Measurements from ENCODE around the gene SLC1A7.

The SLC1A7 gene

DNA sequence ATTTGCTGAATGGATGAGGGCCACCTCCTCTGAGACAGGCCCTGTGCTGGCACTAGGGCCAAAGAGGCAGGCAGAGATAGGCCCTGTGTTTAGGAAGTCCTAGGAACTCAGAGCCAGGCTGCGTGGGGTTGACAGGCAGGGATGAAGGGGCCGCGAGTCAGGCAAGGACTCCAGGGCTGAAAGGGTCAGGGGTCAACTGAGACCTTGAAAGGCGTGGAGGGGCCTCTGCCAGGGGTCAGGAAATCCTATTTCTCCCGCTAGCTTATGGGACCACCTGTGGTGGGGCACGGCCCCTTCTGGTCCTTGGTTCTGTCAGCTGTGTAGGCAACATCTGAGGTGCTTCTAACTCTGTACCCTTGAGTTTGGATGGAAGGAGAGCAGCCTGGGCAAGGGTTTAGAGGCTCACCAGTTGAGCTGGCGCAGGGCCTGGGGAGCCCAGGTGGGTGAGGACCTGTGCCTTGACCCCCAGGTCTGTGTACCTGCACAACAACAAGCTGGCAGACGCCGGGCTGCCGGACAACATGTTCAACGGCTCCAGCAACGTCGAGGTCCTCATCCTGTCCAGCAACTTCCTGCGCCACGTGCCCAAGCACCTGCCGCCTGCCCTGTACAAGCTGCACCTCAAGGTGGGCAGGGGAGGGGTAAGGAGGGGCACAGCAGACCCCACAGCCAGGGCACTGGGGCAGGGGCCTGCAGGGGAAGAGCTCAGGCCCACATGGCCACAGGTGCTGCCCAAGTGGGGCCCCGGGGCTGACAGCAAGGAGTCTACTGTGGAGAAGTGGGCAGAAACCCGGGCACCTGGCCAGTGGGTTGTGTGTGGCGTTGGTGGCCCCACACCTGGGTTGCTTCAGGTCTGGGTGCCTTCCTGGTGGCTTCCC lies 65.5 kb downstream of the SLC1A7 start:
- DNase-seq (ENCODE audit: low read depth in 2 of 2) = no peak

DNA sequence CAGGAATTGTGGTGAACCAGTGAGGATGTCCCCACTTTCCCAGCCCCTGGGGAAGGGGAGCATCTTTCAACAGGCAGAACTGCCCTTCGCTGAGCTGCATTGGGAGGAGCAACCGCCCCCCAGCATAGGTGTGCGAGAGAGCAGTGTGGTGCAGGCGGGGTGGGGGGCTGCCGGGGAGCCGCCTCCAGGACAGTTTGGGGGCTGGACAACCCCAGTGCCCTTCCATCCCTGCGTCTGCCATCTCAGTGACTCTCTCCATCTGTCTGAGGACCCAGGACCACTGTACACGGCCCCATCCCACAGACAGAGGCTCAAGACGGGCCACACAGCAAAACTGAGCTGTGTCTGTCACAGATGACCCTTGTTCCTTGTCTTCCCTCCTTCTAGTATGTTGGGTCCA lies 66.3 kb downstream of the SLC1A7 start:
- DNase-seq (ENCODE audit: low read depth in 2 of 2) = no peak

- DNase-seq (ENCODE audit: low read depth in 2 of 2) = no peak
Observed at GRCh38 chr1:53075761-53076163, 66.7 kb downstream of the SLC1A7 start.

- no peak for DNase-seq (ENCODE audit: low read depth in 2 of 2)
Observed at GRCh38 chr1:53075206-53075605, 67.2 kb downstream of the SLC1A7 start.

DNA sequence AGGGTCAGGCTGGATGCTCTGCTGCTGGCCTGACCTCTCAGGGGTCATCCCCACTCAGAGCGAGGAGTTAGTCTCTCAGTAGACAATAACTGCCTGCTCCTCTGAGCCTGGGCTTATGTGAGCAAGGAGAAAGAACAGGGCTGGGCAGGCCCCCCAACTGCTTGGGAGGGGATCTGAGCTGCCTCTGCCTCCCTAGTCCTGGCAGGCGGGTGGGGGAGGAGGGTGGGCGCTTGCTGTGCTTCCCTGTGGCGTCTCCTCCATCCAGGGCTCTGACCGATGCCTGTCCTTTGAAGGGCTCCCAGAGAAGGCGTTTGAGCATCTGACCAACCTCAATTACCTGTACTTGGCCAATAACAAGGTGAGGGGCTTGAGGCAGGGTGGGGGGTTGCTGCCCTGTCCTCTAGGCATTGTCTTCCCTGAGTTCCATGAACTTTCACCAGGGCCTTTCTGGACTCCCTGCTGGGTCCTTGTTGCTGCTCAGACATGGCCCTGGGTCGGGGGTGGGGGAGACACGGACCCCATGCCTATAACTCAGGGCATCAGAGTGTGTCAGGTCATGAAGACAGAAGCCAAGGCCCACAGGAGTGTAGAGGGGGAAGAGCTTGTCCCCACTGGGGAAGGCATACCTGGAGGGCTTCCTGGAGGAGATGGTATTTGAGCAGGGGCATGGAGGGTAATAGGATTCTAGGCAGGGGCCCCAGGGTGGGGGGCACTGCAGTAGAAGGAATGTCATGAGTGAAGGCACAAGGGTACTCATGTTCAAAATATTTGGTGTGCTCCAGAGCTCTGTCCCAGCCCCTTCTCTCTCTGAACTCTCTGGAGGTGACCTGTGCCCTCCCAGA lies 67.9 kb downstream of the SLC1A7 start:
- no peak for DNase-seq (ENCODE audit: low read depth in 2 of 2)

DNA sequence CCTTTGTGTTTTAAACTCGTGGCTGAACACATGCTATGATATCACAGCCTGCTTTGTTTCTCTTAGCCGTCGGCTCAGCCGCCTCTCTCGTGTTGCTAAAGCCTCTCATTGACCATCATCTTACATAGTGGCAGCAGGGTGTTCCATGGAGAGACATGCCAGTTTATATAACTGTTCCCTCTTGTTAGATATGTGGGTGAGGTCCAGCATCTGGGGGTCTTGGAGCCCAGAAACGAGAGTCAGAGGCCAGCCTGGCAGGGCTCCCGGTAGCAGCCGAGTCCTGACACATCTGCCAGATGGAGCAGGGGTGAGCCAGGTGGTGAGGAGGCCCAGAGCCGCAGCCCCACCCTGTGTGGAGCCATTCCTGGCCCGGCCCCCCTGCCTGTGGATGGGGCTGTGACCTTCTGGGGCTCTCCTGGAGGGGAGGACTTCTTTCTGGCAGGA lies 68.5 kb downstream of the SLC1A7 start:
- no peak for DNase-seq (ENCODE audit: low read depth in 2 of 2)

DNA sequence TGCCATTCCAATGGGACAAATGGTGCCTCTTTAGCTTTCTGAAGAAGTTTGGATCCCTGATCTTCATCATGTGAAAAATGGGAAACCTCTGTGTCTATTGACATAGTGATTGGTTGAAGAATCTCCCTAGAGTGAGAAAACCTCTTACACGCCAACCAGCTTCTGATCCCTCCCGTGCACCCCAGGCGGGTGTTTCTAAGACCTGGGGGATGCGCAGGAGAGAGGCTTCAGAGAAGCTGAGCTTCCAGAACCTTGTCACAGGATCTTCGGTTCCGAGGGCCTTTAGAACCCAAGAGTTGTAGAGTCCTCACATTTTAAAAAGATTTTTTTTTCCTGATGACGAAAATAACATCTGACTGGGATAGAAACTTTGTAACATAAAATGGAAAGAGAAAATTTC lies 69.2 kb downstream of the SLC1A7 start:
- DNase-seq (ENCODE audit: low read depth in 2 of 2) = no peak

DNA sequence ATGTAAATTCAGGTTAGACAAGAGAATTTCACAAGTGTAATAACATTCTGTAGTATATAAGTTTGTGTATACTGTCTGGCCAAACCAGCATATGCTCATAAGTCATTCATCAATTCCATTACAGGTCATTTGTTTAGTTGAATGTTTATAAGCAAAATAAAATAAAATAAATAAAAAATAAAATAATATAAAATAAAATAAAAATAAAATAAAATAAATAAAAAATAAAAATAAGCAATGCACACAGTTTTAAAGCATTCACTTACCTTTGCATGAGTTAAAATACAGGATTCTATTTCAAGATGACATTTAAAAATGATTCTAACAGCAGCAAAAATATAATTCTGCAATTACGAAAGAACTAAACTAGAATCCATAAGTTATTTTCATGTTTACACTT lies 70.5 kb downstream of the SLC1A7 start:
- no peak for DNase-seq (ENCODE audit: low read depth in 2 of 2)

DNA sequence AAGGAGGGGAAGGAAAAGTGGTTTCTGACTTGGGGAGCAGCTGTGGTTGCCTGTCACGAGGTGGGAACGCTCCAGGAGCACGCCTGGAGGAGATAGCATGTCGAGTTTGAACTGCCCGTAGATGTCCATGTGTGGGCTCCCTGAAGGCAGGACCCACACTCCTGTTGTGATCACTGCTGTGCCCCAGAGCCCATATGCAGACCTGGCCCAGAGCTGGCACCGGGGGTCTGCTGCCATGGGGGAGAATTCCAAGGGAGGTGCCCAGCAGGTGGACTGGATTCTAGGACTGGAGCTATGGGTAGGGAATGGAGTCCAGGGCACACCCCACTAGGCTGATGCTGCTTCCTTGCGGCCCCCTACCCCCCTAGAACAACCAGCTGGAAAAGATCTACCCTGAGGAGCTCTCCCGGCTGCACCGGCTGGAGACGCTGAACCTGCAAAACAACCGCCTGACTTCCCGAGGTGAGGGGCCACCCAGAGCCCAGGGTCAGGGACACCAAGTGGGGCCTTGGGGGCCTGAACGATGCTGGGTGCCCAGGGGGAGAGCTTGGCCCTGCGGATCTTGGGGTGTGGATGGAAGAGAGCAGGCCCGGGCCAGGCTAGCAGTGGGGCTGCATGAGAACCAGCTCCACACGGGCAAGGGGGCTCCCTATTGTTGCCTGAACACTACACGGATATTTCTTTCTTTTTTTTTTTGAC lies 71.1 kb downstream of the SLC1A7 start:
- no peak for DNase-seq (ENCODE audit: low read depth in 2 of 2)

DNA sequence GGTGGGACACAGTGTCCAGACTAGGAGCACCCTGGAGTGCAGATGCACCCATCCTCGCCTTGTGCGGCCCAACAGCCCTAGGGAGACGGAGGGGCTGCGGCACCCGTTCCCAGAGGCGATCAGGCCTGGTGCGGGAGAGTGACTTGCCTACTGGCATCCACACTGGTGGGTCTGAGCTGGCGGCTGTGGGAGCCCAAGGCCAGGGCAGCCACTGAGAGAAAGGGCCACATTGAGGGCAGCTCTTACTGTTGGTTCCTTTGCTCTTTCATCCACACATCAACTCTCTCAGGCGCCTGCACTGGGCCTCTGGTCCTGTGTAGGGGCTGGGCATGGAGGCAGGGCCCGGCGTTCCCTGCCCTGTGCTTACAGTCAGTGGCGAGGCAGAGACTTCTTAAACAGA lies 71.8 kb downstream of the SLC1A7 start:
- no peak for DNase-seq (ENCODE audit: low read depth in 2 of 2)

DNA sequence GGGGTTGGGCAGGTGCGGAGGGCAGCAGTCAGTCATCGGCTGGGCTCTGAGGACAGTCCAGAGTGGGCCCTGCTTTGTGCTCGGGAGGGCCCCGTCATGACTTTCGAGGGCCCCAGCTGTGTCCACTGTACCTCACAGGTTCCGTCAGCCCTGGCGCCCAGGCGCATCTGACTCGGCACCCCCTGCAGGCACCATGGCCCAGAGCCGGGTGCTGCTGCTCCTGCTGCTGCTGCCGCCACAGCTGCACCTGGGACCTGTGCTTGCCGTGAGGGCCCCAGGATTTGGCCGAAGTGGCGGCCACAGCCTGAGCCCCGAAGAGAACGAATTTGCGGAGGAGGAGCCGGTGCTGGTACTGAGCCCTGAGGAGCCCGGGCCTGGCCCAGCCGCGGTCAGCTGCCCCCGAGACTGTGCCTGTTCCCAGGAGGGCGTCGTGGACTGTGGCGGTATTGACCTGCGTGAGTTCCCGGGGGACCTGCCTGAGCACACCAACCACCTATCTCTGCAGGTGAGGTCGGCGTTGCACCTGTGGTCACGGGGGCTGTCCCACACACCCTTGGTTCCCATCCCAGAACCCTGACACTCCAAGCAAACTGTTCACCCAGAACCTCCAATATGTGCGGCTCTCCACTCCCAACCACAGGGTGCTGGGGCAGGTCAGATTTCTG lies 72.6 kb downstream of the SLC1A7 start:
- DNase-seq (ENCODE audit: low read depth in 2 of 2) = no peak

- no peak for DNase-seq (ENCODE audit: low read depth in 2 of 2)
Observed at GRCh38 chr1:53069265-53069662, 73.2 kb downstream of the SLC1A7 start.

GRCh38 chr1:53068314-53069099 lies 73.9 kb downstream of the SLC1A7 start:
- DNase-seq (ENCODE audit: low read depth in 2 of 2) = no peak

- no peak for DNase-seq (ENCODE audit: low read depth in 2 of 2)
Observed at GRCh38 chr1:53067886-53068285, 74.6 kb downstream of the SLC1A7 start.

- DNase-seq (ENCODE audit: low read depth in 2 of 2) = no peak
Observed at GRCh38 chr1:53066891-53067738, 75.3 kb downstream of the SLC1A7 start.

- no peak for DNase-seq (ENCODE audit: low read depth in 2 of 2)
Observed at GRCh38 chr1:53066488-53066887, 76.0 kb downstream of the SLC1A7 start.

DNA sequence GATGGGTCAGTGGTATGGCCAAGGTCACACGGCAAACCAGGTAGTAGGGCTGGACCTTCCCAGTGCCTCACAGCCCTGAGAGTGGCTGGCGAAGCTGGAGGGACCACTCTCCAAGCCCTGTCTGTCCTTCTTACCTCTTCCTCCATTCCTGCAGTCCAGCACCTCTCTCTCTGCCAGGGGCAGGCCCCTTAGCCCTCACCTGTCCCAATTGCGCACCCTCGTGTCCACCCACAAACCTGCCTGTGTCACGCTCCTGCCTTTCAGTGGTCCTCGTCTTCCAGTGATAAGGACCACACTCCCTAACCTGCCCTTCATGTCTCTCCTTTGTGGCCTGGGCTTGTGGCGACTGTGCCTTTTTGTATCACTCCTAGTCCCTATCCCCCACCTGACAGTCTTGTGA lies 77.0 kb downstream of the SLC1A7 start:
- no peak for DNase-seq (ENCODE audit: low read depth in 2 of 2)

DNA sequence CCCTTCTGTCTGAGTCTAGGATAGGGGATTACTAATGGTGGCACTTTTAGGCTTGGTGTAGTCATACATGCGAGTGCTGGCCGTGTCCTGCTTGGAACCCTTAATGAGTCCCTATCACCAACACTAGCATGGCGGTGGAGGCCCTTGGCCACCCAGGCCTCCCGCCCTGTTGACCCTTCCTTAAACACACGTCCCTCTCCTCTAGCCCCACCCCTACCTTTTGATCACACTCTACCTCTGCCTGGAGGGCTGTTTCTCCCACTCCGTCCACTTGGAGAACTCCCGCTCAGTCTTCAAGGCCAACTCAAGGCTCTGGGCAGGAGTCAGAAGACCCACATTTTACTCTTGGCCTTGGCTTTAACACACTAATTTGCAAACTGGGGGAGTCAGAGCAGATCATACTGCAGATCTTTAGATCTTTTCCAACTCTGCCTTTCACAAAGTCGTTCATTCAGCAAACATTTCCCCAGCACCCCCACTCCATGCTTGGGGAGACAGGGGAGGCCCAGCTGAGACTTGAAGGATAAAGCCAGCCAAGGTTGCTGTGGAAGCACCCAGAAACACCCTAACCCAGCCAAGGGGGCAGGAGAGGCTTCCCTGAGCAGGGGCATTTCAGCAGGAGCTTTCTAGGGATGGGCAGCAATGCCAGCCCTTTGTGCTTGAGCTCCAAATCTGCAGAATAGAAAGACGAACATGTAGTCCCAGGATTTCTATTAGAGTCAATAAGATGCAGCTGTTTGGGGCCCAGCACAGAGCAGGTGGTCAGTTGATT lies 78.5 kb downstream of the SLC1A7 start:
- no peak for DNase-seq (ENCODE audit: low read depth in 2 of 2)
